Stimulated activated naive CD8-positive, alpha-beta T cell treated with anti-CD3 and anti-CD28 coated beads, Interleukin-15, Interleukin-2, amounts not matched to agents 100 U/mL and 50 U/mL, for 24 hours (primary cell): ENCODE measurements around the gene CMIP.
"Not testable (repeated sequence)": the region's sequence is repeated elsewhere in the genome, so short reads cannot be mapped to it uniquely, and the experiment has no call there.

Source experiments
- ATAC-seq: fragments of 150-1000 bp; cut with Tn5 transposase; one replicate; pipeline ENCODE4 v1.10.0; 2021
- DNase-seq: peaks from one replicate; pipeline ENCODE4 v3.0.0; 2021

Gene CMIP

DNA sequence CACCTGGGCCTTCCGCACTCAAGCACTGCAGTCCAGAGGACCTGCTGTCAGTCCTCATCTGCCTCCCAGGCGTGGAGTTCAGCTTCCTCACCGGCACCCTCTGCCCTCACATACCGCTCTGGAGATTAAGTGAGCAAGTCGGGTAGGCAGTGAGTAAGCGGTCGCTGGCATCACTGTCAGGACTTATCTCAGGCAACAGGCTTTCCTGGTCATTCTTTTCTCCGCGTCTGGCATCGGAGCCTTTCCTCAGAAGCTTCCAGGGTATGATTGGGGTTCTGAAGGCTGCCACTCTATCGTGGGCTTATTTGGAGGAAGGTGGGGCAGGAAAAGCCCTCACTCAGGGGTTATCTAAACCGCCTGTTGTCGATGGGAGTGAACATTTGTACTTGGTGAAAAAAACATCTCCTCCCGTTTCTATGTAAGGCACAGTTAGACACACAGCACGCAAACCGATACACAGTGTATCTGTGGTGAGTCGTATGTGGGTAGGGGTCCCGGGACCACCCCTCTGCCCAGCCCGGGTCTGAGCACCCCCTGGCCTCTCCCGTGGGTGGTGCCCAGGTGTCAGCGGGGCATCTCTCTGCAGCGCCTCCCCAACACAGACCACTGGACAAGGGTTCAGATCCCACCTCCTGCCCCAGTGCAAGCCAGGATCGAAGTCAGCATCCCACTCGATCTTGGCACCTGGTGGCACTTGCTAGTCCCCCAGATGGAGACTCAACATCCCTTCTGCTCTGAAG, 242.0 kb downstream of the CMIP start:
- DNase-seq (no peak), ATAC-seq (no peak)

DNA sequence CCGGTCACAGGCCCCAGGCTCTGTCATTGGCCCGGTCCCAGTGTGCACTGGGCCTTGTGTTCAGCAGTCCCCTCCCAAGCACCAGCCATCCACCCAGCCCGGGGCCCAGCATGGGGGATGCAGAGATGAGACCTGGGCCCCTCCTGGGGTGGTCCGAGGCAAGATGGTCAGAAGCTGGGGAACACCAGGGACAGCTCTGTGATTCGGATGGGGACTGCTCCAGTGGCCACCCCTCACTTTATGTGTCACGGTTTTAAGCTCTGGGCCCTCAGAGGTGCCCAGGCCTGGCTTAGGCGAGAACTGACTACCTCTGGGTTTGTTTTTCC, 242.5 kb downstream of the CMIP start:
- ATAC-seq (no peak), DNase-seq (no peak)

- DNase-seq (peak; percentile 34), ATAC-seq (peak; percentile 93)
These were observed 243.6 kb downstream of the CMIP start for GRCh38 chr16:81688182-81688581.

GRCh38 chr16:81688839-81689238, 244.2 kb downstream of the CMIP start:
- not testable (repeated sequence) for DNase-seq, ATAC-seq

DNA sequence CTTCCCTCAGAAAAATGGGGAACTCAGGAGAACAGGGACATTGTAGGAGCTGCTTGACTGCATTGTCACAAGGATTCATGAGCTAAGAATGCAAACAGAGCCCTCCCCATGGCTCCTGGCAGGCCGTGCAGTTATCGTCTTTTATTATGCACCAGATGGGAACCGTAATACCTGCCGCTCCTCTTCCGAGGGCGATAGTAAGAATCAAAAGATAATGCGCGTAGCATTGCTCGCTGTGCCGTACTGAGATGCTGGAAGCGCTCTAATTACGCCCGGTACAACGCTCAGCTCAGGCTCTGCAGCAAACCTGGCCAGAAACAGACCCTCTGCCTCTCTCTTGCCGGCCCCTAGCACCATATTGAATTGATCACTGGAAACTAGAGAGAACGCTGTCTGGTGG, 247.4 kb downstream of the CMIP start:
- no peak for DNase-seq
- no peak for ATAC-seq

DNA sequence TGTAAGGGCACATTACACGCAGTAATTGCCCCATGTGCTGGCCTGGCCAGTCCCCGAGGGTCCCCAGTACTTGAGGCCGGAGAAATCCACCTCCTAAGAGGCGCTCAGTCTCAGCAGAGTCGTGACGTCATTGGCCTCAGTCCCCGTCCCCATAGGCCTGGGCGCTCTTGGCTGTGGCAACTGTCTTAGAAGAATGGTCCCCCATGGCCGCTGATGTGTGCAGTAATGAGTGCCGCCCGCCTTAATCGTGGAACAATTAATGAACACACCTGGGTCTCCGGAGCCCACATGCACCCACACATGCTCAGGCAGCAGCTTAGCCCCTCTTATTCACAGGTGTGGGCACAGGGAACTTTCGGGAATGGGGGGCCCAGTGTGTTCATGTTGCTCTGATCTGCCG, 248.0 kb downstream of the CMIP start:
- ATAC-seq, result no peak
- no peak for DNase-seq

DNA sequence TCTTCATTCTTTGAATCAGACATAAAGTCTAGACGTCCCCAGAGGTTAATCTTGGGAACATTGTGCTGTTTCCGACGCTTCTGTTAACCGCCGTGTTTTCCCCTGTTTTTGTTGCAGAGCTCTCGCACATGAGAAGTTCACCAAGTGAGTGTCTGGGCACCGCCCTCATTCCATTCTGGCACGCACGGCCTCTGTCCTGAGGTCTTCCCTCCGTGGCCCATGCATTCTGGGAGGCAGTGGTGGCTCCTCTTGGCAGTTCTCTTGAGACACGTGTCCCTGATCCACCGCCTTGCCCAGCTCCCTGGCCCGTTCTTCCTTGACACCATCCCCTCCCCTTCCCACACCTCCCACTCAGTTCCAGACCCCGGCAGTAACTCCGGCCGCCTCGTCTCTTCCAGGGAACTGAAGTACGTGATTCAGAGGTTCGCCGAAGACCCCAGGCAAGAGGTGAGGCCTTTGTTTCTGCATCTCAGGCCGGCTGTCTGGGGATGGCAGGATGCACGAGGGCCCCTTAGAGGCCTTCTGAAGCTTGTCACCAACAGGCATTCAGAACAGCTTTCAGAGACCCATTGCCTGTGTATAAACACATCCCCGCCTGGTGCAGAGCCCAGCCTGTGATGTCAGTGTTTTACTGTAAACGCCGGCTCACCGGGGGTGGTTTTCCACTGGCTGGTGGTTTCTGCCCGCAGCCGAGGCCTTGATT, 248.6 kb downstream of the CMIP start:
- no peak for ATAC-seq
- DNase-seq, result no peak

DNA sequence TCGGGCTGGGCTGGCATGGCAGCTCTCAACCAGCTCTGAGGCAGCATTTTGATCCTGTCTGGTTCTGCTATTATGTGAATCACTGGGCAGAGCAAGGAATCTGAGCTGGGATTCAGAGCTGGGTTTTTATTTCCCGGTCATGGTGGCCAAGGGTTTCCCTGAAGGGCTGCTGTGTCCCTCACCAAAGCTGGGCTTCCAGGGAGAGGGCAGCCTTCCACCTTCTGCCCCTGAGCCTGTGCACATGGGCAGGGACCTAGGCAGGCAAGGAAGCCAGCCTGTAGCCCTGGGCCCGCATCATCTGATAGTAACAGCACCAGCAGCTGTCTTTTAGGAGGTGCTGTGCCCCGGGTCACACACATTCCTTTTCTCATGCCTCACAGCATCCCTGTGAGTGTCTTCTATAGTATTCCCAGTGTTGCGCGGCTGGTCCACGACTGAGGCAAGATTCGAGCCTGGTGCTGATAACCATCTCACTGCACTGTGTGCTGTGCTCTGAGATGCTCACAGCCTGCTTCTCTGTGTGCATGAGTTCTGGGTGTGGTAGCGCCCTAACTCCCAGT, 249.2 kb downstream of the CMIP start:
- ATAC-seq (no peak), DNase-seq (no peak)

DNA sequence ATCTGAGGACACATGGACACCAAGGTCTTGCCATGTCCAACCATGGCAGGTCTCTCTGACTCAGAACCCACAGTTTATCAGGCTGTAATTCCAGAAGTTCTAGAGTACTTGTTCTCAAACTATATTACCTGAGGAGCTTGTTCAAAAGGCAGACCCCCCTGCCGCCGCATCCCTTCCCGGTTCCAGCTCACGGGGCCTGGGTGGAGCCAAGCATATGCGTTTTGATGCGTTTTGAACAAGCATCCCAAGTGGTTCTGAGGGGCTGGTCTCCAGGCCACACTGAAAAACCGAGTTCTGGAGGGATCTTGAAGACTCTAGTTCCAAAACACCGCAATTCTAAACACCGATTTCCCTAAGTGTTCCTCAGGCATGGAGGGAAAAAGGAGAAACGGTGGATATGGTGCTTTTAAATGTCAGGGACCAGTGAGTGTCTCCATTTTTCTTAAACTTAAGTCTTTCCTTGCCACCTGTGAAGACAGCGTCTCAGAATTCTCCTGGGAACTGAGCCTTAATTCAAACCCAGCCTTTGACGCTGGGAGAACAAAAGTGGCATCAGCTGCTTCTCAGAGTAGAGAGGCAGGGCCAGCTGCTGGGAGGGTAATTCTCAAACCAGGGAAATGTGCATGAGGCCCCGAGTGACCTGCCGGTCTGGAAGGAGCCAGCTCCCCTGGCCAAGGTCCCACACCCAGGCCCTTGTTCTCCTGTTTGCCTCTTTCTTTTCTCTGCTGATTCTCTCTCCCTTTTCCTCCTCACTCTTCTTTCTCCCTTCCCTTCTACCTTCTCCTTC, 250.1 kb downstream of the CMIP start:
- no peak for ATAC-seq
- DNase-seq, result no peak

GRCh38 chr16:81695321-81696165, 250.9 kb downstream of the CMIP start:
- no peak for DNase-seq

GRCh38 chr16:81696166-81696960, 251.8 kb downstream of the CMIP start:
- DNase-seq, result no peak
- peak; percentile 53 for ATAC-seq

More at GRCh38 chr16:81695321-81696165, 250.9 kb downstream of the CMIP start:
- ATAC-seq, result no peak

GRCh38 chr16:81696961-81697615, 252.5 kb downstream of the CMIP start:
- peak; percentile 32 for ATAC-seq
- peak; percentile 66 for DNase-seq

DNA sequence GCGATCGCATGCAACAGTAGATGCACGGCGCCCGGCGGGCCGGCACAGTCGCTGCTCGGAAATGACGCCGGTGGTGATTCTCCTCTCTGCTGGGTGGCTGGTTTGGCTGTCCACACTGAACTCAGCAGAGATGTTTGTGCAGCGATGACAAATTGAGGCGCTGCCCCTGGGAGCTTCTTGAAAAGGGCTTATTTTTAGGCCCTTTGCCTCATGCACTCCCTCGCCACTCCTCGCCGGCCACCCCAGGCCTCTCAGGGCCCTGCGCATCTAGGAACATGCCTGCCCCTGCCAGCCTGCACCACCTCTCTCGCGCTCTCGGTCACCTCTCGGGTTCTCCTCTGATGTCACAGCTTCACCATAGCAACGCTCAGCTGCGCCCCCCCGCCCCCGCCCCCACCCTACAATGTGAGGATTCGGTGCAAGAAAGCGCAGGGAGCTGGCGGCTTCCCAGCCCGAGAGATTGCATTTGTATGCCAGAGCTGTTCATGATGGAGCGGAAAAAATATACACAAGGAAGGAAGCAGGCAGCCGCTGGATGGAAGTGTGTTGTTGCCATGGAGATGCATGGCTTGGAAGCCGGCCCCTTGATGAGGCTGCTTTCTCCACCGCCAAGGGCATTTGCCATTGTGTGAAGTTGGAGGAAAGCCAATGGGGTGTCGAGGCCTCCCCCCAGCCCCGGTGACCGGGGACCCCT, 253.2 kb downstream of the CMIP start:
- DNase-seq (no peak), ATAC-seq (no peak)

GRCh38 chr16:81698310-81698641, 253.7 kb downstream of the CMIP start:
- no peak for DNase-seq
- no peak for ATAC-seq

DNA sequence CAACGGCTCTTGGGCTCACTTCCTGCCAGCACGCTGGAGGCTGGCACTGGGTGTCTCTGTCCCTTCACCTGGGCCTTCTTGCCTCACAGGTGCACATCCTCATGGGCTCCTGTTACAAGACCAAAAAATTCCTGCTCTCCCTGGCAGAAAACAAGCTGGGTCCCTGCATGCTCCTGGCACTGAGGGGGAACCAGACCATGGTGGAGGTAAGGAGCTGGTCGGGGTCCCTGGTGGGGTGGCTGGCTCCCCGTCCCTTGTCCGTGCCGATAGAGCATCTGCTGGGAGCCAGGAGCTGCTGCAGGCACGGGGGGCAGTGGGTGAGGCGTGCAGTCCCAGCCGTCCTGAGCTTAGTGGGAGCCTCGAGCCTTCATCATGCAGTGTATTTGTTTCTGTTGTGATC, 255.0 kb downstream of the CMIP start:
- DNase-seq, result no peak
- no peak for ATAC-seq

GRCh38 chr16:81700071-81700779, 255.6 kb downstream of the CMIP start:
- ATAC-seq, result no peak
- no peak for DNase-seq

GRCh38 chr16:81700780-81701165, 256.2 kb downstream of the CMIP start:
- no peak for DNase-seq
- no peak for ATAC-seq

DNA sequence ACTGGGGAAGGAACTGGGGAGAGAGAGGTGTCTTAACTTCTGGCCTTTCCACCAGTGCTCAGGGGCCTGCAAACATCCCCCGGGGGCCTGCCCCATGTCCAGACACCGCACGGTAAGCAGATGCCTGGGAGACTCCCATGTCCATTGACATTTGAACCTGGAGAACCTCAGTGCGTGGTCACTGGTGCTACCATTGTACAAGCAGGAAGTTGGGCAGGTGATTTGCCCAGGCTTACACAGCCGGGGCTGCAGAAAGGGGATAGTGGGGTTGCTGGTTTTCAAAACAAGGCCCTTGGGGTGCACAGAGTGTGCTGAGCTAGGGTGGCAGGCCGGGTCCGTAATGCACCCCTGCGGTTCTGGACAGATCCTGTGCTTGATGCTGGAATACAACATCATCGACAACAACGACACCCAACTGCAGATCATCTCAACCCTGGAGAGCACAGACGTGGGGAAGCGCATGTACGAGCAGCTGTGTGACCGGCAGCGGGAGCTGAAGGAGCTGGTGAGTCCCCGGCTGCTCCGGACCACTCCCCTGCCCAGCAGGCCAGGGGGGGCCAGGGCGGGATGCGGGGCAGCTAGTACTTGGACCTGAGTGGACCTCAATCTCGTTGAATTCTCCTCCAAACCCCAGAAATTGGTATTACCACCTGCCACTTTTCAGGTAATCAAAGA, 256.8 kb downstream of the CMIP start:
- DNase-seq, result no peak
- ATAC-seq, result no peak

DNA sequence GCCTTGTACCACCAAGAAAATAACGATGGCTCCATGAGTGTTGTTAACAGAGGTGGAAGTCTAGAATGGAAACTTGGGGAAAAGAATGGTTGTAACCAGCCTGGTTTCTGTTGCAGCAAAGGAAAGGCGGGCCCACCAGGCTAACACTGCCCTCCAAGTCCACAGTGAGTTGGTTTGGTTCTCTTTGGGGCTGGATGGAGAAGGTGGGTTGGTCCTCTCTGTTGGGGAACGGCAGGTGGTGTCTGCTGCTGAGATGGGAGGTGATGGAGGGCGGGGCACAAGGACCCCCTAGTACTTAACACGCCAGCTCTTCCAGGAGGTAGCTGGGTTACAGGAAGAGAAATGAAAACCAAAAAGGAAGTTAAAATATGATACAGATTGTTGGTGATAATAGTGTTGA, 257.9 kb downstream of the CMIP start:
- ATAC-seq, result no peak
- DNase-seq, result no peak
